GM21526 (cell line): Measurements from ENCODE around the gene ANKFY1.
"Not testable (repeated sequence)": the region's sequence is repeated elsewhere in the genome, so short reads cannot be mapped to it uniquely, and the experiment has no call there.

Experiments
- ATAC-seq: cut with Tn5 transposase; IDR thresholded peaks from one replicate; pipeline ENCODE4 v1.9.1; 2021; ENCODE audit warnings: moderate library complexity; ENCODE audit not compliant: unreplicated experiment, low FRiP score

Gene ANKFY1

DNA sequence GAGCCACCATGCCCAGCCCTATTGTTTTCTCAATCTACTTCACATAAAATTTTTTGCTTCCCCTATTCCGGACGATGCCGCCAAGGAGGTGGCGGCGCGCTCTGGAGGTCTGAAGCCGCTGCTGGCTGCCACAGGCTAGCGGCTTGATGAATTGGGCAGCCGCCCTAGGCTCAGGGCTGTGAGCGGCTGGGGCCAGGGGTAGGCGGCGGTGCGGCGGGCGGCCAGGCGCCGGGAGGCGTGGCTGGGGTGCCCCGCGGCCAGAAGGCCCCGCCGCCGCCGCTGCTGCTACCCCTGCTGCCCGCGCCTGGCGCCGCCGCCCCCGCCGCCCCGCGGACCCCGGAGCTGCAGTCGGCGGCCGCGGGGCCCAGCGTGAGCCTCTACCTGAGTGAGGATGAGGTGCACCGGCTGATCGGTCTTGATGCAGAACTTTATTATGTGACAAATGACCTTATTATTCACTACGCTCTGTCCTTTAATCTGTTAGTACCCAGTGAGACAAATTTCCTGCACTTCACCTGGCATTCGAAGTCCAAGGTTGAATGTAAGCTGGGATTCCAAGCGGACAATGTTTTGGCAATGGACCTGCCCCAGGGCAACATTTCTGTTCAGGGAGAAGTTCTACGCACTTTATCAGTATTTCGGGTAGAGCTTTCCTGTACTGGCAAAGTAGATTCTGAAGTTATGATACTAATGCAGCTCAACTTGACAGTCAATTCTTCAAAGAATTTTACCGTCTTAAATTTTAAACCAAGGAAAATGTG is 41.7 kb downstream of the ANKFY1 start:
- no peak for ATAC-seq

DNA sequence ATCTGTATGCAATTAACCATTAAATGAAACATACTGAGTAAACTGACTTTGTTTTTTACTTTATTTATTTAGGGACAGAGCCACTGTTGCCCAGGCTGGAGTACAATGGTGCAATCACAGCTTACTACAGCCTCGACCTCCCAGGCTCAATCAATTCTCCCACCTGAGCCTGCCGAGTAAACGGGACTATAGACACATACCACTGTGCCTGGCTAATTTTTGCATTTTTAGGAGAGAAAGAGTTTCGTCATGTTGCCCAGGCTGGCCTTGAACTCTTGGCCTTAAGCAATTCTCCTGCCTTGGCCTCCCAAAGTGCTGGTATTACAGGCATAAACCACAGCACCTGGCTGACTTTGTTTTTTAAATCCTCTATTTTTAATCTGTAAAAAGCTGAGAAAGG is 42.6 kb downstream of the ANKFY1 start:
- no peak for ATAC-seq

DNA sequence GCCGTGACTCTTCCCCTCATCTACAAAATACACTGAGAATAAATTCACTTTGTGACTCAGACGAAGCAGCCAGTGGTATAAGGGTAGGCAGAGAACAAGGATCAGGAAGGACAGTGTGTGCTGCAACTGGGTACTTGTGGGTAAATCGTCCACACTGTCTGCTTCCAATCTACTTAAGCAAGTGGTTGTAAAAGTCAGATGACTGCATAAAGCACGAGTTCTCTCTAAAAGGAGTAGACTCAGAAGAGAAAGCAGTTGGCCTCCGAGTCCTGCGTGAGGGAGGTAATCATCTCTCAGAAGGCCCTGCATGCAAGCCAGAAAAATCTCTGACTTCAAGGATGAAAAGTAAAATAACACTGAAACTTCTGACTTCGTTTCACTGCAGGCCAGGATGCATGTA is 43.1 kb downstream of the ANKFY1 start:
- no peak for ATAC-seq

DNA sequence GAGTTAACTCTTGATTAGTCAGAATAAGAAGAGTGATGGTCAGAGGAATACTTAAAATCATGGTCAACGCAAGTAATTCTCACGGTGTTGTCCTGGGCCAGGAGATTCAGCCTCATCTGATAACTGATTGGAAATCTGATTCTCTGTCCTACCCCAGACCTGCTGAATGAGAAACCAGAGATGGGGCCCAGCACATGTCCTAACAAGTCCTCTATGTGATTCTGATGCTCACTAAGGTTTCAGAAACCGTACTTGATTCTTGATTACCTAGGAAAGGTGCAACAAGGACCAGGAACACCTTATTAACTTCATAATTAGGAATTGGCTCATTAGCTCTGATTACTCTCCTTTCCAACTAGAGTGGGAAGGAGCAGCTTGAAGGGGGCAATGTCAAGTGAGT is 44.5 kb downstream of the ANKFY1 start:
- no peak for ATAC-seq

DNA sequence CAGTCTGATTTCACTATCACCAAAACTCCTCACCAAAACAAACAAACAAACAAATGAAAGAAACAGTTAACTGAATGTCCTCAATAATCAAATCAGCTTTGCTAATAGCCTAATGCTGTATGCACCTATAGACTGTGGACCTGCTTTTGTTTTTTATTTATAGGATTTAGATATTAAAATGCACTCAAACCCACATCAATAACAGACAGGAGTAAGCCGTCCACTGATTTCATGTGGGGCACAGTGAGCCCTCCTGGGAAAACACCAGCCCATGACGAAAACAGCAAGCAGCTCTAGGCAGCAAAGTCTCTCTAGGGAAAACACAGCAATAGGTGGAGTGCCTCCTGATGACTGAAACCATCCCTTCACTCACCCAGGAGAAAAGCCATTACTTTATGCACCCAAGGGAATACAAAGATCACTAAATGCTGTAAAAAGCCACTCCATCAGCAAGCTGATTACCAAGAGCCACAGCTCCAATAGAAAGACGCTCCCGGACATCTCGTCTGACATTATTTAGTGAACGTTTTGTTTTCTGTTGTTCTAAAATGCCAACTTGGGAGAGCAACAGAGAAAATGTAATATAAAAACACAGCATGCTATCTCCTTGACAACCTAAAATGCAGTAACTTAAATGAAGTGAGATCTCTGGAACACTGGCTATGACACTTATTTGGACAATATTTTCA is 47.8 kb downstream of the ANKFY1 start:
- no peak for ATAC-seq

DNA sequence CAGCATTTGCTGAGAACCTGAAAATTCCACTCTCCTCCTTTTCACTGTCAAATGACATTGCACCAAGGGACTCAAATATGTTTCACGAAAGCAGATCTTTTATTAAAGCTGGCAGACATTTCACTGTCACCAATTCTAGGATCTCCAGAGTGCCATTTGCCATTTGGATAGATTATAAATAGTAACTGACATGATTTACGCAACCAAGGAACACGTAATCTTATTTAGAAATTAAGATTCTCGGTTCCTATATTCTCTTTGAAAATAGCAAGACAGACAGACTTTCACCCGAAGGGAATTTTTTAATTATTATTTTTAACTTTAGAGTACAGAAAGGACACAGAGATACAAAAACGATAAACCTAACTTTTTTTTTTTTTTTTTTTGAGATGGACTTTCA is 49.6 kb downstream of the ANKFY1 start:
- ATAC-seq, result no peak

DNA sequence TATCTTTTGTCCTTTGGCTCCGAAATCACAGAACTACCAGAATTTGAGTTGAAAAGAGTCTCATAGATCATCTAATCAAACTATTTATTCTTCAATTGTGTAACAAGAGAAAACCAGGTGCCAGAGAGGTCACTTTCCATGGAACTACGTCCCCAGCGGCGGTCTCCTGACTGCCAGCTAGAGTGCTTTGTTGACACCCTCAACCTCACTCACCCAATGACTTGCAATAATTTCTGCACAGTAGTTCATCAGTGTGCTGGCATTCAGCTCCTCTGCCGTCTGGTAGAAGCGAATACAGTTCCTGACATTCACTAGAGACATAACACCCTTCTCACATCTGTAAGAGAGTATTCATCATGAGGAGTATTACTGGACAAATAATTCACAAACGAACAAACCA is 54.2 kb downstream of the ANKFY1 start:
- ATAC-seq, result no peak

DNA sequence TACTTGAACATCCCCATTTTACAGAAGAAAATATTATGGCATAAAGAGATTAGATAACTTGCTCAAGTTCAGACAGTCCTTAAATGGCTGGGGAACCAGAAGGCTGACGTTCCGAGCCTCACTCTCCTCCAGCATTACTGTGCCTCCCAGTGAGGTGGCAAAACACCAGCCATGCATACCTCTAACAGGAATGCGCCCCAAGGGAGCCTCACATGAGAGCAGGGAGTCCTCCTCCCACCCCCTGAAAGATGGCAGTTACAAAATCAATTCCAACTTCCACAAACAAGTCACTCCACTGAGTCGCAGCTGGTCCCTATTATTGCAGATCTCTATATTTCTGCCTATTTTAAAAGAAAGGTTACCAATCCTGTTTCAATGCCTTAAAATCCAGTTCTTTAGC is 55.5 kb downstream of the ANKFY1 start:
- no peak for ATAC-seq

DNA sequence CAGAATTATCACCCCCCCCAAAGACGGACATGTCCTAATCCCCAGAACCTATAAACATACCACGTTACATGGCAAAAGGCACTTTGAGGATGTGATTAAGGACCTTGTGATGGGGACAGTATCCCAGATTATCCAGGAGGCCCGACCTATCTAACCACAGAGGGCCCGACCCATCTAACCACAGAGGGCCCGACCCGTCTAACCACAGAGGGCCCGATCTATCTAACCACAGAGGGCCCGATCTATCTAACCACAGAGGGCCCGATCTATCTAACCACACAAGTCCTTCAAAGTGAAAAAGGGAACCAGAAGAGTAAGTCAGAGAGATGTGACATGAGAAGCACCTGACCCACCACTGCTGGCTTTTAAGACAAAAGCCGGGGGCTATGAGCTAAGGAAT is 56.8 kb downstream of the ANKFY1 start:
- no peak for ATAC-seq

DNA sequence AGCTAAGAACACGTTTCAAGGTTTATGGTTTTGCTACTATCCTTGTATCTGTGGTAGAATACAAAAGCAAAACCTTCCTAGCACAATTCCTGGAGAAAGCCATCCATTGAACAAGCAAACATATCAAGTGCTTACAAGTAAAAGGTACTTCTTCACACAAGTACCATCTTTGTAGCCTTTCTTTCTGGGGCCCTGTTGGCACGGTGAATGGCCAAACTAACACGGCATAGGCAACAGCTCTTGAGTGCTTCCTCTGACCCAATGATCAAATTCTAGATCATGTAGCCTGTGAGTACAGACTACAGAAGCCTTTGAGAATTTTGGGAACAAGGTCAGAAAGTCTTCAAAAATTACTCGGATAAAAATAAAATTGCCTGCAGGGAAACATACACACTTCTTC is 57.9 kb downstream of the ANKFY1 start:
- no peak for ATAC-seq

DNA sequence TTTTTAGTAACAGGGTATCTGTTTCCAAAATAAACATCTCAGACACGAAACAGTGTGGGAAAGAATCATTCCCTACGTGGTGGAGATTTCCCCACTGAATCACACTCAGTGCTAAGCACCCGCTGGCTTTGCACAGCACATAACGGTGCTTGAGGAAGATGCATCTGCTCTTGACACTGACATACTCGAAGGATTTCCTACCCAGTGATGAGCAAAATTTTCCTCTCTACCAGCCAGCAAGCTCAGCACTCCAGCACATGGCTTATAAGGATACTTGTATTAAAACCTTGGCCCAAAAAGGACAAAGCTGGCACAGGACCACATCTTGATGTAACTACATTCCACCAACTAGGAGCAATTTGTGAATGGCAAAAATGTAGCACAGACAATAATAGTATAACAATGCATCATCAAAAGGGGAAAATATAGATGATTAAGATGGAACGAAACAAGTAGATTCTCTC is 59.0 kb downstream of the ANKFY1 start:
- no peak for ATAC-seq

DNA sequence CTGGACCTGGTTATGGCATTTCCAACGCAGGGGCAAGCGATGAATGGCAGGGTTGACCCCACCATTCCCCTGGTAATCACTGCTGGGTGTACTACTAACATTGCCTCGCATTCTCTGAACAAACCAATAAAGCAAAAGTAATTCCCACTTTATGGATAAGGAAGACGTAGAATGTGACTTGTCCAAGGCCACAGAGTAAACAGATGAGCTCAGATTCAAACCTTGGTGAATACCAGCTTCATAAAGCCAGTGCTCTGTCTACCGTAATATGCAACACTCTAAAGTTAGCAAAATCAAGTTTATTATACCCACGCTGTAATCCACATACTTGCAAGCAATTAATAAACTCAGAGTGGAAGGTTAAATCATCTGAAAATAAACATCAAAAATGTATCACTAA is 59.6 kb downstream of the ANKFY1 start:
- no peak for ATAC-seq

DNA sequence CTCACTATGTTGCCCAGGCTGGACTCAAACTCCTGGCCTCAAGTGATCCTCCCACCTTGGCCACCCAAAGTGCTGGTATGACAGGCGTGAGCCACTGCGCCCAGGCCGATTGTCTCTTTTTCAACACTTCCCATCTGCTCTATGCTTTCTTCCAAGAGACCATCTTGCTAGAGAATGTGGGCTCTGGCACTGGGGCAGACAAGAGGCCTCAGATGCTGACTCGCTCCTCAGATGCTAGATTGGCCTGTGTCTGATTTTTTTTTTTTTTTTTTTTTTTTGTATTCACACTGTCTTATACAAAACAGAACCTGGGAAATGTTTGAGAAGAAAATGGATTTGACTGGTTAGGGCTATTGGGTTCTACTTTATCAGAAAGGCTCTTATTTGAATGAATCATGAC is 62.6 kb downstream of the ANKFY1 start:
- no peak for ATAC-seq

DNA sequence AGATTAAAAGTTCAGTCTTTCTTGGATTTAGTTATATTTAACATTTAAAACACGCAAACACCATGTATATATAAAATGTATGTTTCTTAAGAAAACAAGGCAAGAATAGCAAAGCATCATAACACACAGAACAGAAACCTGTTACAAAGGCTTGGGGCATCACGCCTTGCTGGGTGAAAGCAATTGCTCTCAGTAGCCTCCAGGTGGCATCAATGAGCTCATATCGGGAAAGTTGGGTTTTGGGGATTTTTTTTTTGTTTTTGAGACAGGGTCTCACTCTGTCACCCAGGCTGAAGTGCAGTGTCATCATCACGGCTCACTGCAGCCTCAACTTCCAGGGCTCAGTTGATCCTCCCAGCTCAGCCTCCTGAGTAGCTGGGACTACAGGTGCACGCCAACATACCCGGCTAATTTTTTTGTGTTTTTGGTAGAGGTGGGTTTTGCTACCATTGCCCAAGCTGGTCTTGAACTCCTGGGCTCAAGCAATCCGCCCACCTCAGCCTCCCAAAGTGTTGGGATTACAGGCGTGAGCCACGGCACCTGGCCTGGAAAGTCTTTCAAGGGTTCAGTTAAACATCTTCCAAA is 63.9 kb downstream of the ANKFY1 start:
- no peak for ATAC-seq

DNA sequence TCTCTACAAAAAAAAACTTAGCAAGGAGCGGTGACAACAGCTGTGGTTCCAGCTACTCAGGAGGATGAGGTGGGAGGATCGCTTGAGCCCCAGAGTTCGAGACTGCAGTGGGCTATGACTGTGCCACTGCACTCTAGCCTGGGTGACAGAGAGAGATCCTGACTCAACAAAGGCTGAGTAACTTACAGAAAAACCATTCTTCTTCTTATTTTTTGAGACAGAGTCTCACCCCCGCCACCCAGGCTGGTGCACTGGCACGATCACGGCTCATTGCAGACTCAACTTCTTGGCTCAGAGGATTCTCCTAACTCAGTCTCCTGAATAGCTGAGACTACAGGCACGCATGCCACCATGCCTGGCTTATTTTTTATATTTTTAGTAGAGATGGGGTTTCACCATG is 64.8 kb downstream of the ANKFY1 start:
- no peak for ATAC-seq

DNA sequence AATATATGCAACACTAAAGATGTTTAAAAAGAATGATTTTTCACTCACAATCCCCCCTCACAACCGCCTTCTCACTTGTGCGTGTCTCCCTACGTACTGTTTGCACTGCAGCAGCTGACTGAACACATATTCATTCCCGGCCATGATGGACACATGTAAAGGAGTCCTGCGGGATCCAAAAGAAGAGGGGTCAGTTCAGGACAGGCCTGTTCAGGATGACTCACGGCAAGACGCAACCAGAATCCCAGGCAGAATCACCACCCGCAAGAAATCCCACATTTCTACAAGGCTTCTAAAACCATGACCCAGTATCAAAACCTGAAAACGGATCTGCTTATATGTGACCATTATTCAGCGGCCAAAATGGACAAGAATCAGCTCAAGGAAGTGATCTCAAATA is 68.5 kb downstream of the ANKFY1 start:
- no peak for ATAC-seq

DNA sequence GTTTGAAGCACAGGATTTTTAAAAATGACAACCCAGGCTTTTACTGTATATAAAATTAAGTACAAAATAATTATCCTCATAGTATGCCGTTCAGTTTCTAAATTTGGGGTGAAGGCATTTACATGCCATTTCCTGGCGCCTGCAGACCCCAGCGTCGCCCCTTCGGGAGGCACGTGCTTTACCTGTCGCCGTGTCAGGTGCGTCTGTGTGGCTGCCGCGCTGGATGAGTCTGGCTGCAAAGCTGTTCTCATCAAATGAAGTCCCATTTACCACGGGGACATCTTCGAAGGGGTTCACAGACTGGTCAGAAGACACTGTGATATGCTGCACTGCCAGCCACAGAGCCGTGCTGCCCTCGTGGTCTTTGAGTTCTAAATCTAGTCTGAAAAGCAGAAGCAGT is 69.0 kb downstream of the ANKFY1 start:
- ATAC-seq, result no peak

DNA sequence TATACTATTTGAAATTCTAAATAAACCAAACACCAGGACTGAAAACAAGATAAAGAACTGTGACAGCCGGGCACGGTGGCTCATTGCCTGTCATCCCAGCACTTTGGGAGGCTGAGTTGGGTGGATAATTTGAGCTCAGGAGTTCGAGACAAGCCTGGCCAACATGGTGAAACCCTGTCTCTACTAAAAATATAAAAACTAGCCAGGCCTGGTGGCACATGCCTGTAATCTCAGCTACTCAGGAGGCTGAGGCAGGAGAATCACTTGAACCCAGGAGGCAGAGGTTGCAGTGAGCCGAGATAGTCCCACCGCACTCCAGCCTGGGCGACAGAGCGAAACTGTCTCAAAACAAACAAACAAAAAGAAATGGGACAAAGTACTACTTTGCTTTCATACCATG is 73.0 kb downstream of the ANKFY1 start:
- not testable (repeated sequence) for ATAC-seq

DNA sequence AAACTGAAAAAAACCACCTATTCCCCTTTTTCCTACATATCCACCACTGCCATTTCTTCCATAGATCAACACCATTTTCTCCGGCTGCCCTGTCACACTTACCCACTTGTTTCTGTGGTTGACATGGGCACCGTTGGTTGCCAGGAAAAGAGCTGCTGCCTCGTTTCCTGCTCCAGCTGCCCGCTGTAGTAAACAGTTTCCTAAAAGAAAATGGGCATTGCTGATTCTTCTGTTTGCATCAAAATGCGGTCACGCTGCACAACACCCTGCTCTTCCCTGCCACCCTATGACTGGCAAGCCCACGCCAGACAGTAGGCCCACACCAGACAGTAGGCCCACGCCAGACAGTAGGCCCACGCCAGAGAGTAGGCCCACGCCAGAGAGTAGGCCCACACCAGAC is 74.5 kb downstream of the ANKFY1 start:
- ATAC-seq, result no peak

DNA sequence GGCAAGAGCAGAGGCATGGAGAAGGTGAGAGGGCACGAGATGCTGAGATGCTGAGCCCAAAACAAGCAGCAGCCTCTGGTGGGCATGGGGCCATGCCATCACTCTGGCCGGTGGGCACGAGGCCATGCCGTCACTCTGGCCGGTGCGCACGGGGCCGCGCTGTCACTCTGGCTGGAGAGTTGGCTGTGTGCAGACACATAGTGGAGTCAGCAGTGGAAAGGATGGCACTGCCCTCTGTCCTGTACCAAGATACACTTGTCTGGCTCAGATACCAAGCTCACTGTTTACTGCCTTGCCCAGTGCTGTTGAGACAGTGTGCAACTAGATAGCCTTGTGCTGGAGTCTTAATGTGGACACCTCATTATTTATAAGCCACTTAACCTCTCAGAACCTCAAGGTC is 75.7 kb downstream of the ANKFY1 start:
- ATAC-seq, result no peak

DNA sequence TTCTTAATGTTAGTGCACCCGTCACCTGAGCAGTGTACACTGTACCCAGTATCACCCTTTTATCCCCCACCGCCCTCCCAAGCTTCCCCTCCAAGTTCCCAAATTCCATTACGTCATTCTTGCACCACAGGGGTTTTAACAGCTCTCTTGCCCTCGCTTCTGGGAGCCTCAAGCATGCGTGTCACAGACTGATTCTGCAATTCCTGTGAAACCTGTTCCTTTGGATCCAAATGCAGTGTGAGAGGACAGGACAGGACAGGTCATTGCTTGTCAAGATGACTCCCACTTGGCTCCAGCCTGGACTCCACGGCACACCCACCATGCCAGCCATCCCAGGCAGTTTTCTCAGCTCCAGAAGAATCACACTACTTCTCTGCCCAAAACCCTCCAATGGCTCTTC is 76.7 kb downstream of the ANKFY1 start:
- ATAC-seq, result no peak

DNA sequence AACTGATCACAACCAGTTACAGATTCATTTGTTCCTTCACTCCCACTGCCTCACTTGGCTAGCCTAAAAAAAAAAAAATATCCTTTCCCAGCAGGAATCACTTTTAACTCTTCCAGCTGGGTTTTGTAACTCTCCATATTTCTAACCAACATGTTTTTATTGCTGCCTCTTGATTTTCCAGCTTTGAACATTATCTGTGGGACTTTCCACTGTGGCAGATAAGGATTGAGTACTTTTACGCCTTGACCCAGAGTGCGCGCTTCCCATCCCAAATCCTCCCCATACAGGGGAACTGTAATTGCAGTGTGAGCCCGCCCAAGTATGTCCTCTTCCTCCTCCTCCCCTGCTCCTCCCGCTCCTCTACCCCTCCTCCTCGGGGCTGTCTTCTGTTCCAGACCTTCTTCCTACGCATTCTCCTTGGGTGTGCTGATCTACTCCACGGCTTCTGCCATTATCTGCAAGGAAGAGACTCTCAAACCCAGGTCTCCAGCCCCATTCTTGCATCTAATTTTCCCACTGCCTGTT is 77.4 kb downstream of the ANKFY1 start:
- no peak for ATAC-seq
